GM19468 (cell line): Measurements from ENCODE around the gene MBNL2.

Source experiments
- ATAC-seq: cut with Tn5 transposase; IDR thresholded peaks from one replicate; pipeline ENCODE4 v1.9.1; 2021; ENCODE audit warnings: mild to moderate bottlenecking, moderate library complexity, moderate number of reproducible peaks; ENCODE audit not compliant: unreplicated experiment; ENCODE audit errors: extremely low read depth

Gene MBNL2

DNA sequence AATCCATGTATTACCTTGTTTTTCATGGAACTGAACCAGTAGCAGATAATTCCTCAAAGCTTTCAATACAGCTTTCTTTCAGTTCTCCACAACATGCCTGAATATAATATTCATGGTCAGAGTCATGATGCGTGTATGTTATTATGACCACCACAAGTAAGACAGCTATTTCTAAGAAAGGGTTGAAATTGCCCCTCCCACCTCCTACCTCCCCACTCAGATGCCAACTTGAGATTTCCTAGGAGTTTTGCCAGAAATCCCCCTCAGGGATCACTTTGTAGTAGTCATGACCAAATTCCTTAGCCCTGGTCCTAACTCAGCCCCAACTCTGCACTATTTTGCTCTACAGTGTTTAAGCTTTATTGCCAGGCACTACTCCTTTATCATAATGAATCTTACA, 141.9 kb downstream of the MBNL2 start:
- ATAC-seq, result no peak

DNA sequence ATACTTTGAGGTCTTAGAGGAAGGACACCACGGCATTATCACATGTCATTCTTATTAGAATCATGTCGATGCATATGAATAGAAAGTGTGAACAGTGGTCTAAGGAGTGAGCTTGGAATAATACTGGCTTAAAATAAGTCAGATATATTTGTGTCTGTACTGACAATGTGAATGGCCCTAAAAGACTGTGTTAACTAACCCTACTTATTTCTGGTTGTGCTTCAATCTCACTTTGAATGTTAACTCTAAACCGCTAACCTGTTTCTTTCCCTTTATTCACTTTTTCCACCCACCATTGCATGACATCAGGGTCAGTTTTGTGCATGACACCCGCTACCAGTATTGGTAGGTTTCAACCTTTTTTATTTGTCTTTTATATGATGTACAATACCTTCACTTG, 142.7 kb downstream of the MBNL2 start:
- no peak for ATAC-seq

DNA sequence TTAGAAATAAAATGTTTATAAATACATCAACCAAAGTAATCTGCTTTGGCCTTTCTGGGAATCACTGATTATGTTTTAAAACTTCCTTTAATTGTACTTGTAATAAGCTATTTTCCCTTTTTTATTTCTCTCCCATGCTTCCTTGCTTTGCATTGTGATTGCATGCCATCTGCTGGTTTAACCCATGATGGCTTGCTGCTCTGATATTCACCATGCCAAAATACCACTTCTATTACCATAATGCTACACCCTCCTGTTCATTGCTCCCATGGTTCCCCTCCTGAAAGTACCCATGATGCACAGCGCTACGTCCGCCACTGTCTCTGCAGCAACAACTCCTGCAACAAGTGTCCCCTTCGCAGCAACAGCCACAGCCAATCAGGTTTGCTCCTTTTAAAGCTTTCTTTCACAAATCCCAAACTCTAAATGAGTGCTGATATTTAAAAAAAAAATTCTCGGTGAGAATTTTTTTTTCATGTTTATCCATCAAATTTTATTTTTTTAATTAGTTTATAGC, 144.1 kb downstream of the MBNL2 start:
- no peak for ATAC-seq

DNA sequence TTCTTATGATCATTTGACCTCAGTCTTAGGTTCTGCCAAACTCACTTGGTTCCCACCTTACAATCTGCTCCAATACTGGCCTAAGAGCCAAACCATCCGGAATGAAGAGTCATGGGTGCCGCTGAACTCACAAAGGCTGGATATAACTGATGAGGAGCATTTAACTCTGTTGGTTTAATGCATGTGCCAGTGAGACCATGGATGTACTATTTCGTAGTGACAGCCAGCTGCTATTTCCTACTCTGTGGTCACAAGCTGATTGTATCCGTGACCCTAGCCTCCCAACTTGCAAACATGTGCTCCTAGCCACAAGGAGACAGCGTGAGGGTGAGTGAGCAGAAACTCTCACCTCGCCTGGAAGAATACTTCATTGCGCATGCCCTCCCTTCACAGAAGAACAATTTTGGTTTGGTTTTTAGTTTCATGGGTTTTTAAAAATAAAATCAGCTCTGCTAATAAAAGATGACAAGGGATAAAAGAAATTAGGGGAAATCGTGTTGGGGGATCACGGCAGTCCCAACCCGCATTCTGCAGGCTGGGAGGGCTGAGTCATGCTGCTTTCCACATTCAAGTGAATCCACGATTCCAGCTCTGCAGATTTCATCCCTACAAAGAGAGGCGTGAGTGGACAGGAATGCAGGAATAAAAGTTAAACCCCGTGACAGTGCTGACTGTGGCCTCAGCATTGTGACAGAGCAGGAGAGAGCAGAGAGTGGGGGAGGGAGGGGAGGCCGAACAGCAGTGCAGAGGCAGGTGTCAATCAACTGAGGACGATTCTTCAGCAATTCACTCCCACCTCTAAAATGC, 145.1 kb downstream of the MBNL2 start:
- ATAC-seq, result no peak

DNA sequence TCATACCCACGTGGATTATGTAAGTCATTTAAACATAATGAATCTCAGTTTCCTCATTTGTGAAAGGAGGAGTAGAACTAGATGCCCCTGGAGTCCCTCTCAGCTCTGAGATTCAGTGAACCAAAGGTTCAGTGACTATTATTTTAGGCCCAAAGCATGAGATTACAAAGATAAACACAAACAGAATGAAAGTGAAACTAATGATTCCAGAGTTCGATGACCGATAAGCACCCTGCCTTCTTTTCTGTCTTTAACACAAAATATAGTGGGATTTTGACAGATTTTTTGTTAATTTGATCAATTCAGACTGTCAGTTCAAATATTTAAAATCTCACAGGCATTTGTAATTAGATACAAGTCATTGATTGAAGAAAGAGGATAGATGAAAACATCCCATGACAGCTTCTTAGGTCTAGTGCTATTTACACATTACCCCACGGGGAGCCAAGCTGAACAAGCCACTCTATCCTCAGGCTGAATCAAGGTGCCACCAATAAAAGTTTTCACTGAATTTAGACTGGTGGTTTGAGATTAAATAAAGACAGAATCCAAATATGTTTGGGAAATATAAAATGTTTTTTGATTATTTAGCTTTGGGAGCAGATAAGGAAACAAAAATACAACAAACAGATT, 147.2 kb downstream of the MBNL2 start:
- ATAC-seq, result peak; percentile 25

DNA sequence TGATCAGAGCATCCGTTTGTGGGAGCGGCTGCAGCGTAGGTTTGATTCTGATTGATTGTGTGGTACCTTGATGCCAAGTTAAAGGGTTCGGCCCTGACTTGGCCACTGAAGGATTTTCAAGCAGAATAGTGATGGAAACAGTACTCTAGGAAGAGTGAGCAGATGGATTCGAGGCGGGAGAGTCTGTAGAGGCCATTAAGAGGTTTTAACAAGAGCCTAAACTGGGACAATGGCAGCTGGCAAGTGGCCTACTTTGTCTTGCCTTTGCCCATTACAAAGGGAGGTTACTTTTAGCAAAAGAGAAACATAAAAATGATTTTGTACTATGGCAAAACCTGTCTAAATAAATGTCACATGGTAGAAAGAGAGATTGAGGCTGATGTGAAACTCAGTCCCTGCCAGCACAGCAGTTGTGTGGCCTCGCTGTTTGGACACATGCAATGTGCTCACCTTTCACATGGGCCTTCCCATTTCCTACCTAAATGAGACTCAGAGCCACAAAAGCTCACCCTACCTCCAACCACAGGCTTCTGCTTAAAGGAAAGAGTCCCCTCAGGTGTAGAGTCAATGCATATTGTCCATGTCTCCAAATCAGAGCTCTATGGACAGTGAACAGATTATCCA, 149.5 kb downstream of the MBNL2 start:
- ATAC-seq, result no peak

DNA sequence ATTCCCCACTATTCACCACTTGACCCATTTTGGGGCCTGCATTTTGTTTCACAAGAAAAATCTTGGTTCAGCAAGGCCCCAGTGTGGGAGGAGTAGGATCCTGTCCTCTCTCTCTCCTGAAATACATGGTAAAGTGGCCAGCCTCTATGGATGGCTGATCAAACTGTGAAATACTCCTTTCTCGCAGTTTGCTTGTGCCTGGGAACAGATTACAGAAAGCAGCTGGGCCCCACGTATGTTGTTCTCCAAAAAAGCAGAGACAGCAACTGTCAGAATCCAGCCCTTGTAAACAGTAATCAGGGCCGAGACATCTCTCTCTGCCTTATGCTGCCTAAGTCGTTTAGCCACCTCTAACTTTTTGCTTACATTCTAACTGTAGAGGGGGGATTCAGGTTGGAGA, 150.8 kb downstream of the MBNL2 start:
- ATAC-seq, result no peak

DNA sequence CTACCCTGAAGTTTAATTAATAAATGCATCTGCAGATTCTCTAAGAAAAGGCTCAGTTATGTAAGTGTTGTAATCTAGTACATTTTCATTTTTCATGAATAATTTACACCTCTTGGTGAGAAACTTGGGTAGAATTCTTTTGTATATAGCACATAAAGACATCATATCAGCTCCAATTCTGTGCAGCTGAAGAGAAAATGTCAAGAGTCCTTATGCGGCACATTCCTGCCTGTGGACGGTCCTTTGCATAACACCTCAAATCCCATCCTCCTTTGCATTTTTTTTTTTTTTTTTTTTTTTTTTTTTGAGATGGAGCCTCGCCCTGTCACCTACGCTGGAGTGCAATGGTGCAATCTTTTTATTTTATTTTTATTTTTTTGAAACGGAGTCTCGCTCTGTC, 151.7 kb downstream of the MBNL2 start:
- ATAC-seq, result no peak

DNA sequence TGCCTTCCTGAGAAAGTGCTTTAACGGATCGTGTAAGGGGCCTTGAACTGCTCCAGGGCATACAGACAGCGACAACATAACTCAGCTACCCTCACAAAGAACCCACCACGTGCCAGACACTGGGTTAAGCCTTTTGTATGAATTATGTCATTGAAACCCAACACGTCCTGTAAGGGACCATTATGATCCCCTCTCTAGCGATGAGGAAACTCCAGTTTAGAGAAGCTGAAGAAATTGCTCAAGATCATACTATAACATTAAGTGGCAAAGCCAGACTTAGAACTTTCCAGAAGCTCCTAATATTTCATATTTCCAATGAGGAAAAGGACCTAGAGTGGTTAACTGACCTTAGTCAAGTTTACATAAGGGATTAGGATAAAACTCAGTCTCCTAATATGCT, 154.8 kb downstream of the MBNL2 start:
- ATAC-seq, result no peak

DNA sequence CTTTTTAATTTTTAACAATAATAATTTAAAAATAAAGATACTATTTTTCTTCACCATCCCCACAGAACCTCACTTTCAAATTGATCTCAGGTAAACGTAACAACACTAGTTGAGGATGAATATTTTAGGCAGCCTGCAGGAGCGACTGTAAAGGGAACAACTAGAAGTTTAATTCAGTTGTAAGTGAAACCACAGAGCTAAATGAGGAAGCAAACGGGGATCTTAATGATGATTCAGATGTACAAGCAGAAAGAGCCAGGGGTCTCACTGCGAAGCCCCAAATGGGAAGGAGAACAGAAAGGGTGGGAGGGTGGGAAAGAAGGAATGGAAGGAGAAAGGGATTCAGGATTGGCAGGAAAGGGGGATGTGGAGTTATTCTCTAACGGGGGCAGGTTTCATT, 157.3 kb downstream of the MBNL2 start:
- ATAC-seq, result no peak

DNA sequence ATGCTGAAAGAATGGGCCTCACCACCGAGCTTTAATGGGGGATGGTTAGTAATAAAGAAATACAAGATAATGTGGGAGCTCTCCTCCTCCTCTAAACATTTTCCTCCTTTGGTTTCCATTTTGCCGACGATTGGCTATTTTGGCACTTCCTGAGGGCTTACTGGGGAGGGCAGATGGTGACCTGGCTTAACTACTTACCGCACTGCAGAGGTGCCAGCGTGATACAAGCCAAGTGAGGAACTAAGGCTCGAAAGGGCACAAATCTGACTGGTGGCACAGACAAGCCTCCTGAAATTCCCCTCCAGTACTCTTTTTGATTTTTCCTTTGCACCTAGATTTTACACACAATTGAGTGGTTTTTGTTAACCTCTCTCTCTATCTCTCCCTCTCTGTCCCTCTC, 158.6 kb downstream of the MBNL2 start:
- ATAC-seq, result no peak

DNA sequence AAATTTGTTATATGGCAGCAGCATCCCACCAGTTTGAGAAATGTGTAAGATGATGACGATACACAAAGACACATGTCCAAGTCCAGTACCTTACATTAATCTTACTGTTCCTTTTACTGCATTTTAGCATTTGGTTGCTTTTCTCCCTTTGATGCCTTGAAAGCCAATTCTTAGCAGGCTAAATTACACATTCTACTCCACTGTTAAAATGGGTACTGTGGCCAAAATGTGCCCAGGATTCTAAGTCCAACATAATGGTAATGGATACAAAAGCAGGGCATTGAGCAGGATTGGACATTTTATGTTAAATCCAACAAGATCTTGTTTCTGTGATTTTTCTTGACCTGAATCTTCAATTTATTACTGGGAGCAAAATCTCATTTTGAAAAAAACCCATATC, 159.1 kb downstream of the MBNL2 start:
- no peak for ATAC-seq

DNA sequence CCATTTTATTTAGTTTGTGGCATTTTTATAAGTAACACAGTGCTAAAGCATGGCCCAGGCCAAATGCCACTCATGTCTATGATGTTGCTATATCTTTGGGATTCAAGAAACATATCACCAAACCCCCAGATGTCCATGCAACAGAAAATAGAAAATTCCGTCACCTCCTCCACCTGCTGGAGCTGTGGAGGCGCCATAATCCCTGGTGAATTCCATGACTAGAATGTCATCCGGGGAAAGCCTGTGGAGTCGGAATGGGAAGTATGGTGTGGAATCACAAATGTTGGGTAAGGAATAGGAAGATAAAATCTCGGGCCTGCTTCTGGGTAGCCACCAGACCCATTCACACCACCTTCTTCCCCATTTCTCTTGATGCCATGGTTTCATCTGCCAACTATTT, 160.1 kb downstream of the MBNL2 start:
- ATAC-seq, result no peak

DNA sequence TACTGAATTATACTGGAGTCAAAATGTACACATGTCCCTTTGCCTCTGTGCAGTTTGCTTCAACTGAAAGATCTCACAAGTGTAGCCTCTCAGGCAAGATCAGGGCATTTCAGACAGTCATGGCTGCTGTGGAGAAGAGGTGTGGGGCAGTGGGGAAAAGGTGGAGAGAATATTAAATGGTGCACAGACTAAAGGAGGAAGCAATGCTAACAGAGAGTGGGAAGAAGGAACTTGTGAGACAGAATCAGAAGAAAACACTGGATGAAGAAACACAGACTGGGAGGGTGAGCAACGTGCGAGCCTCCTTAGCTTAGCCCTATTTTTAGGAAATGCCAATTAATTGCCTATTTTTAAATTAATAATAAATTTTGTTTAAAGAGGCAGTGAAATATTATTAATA, 162.2 kb downstream of the MBNL2 start:
- no peak for ATAC-seq

DNA sequence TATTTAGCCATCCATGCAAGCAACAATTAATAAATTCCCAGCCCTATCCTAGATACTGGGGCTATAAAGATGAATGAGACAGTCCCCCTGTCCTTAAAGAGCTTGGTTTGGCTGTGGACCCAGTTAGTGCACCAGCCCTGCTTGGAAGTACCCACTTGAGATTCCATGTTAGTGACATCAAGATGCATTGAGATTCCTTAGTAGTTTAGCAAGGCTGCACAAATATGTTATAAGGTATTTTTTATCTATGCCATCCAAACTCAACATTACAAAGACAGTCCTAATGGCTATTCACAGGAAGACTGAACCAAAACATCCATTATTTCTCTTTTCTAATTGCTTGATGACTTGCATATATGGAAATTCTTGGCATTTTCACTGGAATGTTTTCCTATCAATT, 163.0 kb downstream of the MBNL2 start:
- no peak for ATAC-seq

DNA sequence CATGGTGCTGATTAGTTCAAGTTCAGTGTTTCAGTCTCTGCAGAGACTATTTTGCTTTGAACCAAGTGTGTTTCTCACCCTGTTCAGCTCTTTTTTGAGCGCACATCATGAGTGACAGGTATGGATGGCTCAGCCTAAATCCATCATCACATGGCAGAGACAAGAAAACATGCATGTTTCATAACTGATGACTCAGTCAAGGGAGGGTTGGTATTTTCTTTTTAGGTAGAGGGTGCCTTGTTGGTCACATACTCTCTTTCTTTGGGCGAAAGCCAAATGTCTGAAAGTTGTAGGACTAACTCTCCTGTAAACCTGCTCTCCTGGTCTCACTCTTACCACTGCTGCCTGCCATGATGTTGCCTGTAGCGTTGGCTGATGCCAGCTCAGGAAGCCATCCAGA, 163.7 kb downstream of the MBNL2 start:
- ATAC-seq, result no peak

DNA sequence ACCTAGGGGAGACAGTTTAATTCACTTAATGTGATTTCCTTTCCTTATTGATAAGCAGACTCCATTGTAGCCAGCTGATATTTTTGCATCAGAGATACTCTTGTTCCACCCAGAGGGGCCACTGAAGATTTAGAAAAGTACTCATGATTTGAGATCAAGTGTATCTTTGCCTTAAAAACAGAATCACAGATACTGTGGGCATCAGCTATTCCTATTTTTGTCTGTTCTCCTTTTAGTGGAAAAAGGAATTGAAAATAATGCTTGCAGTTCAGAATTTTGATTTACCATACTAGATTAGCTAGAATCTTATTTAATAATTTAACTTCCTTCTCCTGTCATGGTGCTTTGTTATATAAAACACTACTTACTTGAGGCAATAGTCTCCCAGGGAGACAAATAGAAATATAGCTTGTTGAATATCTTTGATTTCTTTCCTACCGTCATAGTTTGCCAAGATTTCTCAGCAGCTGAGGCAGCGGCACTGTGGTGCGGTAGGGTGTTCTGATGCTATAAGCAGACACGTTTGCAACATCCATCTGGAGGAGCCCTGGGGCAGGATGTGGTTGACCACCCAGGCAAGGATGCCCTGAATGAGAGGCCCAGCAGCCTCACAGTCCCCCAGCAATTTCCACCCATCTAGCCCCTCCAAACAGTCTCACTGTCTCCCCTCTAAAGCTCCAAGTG, 164.8 kb downstream of the MBNL2 start:
- ATAC-seq, result peak; percentile 21

DNA sequence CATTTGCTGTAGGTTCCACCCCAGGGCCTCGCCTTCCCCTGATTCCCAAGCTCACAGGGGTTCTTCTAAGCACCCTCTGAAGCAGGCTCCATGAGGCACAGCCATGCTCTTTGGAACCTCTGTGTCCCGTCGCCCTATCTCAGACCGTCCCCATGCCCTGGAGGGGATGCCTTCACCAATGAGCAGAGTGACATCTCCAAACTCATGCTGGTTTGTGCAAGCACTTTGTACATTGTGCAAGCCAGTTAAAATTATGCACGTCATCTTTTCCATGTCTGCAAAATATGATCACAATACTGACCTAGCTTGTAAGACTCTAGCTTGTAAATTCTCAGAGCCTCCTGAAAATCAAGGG, 165.3 kb downstream of the MBNL2 start:
- no peak for ATAC-seq

DNA sequence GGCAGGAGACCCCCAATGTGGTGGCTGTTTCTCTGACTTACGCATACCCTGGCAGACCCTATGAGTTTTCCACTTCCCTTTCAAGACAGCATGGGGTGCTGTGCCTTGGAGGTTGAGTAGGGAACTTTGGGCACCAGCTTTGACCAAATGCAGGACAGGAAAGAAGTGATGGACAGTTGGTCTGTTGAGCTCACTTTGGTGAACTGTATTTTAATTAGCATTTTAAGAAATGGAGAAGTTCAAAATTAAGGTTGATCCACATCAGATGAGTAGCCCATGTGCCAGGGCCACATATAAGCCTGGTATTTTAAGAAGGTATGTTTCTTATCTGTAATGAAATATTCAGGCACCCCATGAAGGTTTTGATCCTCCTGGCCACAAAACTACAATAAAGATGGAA, 165.8 kb downstream of the MBNL2 start:
- no peak for ATAC-seq

DNA sequence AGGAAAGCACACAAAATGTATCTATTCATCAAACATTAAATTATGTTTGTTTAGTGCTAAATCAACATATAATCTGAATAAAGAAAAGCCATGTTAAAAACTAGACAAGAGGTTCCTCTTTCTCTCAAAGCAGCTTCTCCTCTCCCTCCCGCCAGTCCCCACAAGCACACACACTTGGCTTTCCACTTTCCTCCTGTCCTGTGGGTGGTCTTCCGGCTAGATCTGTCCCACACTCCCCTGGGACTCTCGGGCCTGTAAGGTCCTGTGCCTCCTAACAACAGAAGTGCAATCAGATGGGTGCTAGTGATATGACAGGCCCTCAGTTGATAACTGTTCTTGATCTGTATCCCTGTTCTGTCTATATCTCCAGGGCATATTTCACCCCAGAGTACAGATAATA, 166.2 kb downstream of the MBNL2 start:
- no peak for ATAC-seq
